MM.1S (cell line): Measurements from ENCODE around the gene HYCC2.

Experiments
- DNase-seq: peaks from one replicate; pipeline ENCODE4 v3.0.0-alpha.2; 2015
- H2AFZ ChIP-seq: fragments of 300-600 bp; sonication (generic); 2 replicates; pipeline ENCODE4 v1.6.0; 2016; ENCODE audit warnings: antibody characterized with exemption, low read length
- H3F3A ChIP-seq: fragments of 300-600 bp; sonication (generic); 2 replicates; pipeline ENCODE4 v1.6.1; 2016; ENCODE audit warnings: mild to moderate bottlenecking, antibody characterized with exemption, low read length, moderate library complexity, mixed read lengths; ENCODE audit not compliant: insufficient read depth
- H3K27ac ChIP-seq: fragments of 300-600 bp; sonication (generic); 2 replicates; pipeline ENCODE4 v1.5.1; 2016; ENCODE audit warnings: mild to moderate bottlenecking, low read length
- H3K27me3 ChIP-seq: fragments of 300-600 bp; sonication (generic); replicated peaks from 2 replicates; pipeline ENCODE4 v1.6.0; 2016; ENCODE audit warnings: low read length; ENCODE audit not compliant: insufficient read depth
- H3K36me3 ChIP-seq: fragments of 300-600 bp; sonication (generic); replicated peaks from 2 replicates; pipeline ENCODE4 v1.6.1; 2016; ENCODE audit warnings: mild to moderate bottlenecking, low read length, mixed read lengths; ENCODE audit not compliant: insufficient read depth
- H3K4me1 ChIP-seq: fragments of 300-600 bp; sonication (generic); 2 replicates; pipeline ENCODE4 v1.6.1; 2016; ENCODE audit warnings: low read length, mixed read lengths
- H3K4me2 ChIP-seq: fragments of 300-600 bp; sonication (generic); 2 replicates; pipeline ENCODE4 v1.6.0; 2016; ENCODE audit warnings: low read depth, low read length
- H3K4me3 ChIP-seq: fragments of 300-600 bp; sonication (generic); 2 replicates; pipeline ENCODE4 v1.5.1; 2016; ENCODE audit warnings: low read length, mixed read lengths
- H3K79me2 ChIP-seq: fragments of 300-600 bp; sonication (generic); 2 replicates; pipeline ENCODE4 v1.6.1; 2016; ENCODE audit warnings: mixed run types, low read length, mixed read lengths
- H3K9ac ChIP-seq: fragments of 300-600 bp; sonication (generic); 2 replicates; pipeline ENCODE4 v1.6.1; 2016; ENCODE audit warnings: low read length, mixed read lengths
- H3K9me2 ChIP-seq: fragments of 300-600 bp; sonication (generic); replicated peaks from 2 replicates; pipeline ENCODE4 v1.6.1; 2016; ENCODE audit warnings: mild to moderate bottlenecking, low read length, mixed read lengths; ENCODE audit not compliant: insufficient read depth
- H3K9me3 ChIP-seq: fragments of 300-600 bp; sonication (generic); replicated peaks from 2 replicates; pipeline ENCODE4 v1.6.1; 2016; ENCODE audit warnings: mild to moderate bottlenecking, low read length, mixed read lengths; ENCODE audit not compliant: insufficient read depth
- H4K20me1 ChIP-seq: fragments of 300-600 bp; sonication (generic); 2 replicates; pipeline ENCODE4 v1.6.1; 2016; ENCODE audit warnings: mild to moderate bottlenecking, low read length, moderate library complexity, mixed read lengths; ENCODE audit not compliant: insufficient read depth
- EZH2 ChIP-seq: fragments of 300-600 bp; sonication (generic); optimal IDR thresholded peaks from 2 replicates; pipeline ENCODE3; 2017; ENCODE audit warnings: low read depth, mild to moderate bottlenecking, antibody characterized with exemption, low read length, mixed read lengths
- EZH2phosphoT487 ChIP-seq: fragments of 300-600 bp; sonication (generic); IDR thresholded peaks from 2 replicates; pipeline ENCODE4 v1.6.1; 2018; ENCODE audit warnings: antibody characterized with exemption, low read length
- TF ChIP-seq, protein P1 (sequence below): fragments of 300-600 bp; sonication (generic); IDR thresholded peaks from 2 replicates; pipeline ENCODE4 v1.5.1; 2016; ENCODE audit warnings: antibody characterized with exemption, low read length, mixed read lengths

The HYCC2 gene

DNA sequence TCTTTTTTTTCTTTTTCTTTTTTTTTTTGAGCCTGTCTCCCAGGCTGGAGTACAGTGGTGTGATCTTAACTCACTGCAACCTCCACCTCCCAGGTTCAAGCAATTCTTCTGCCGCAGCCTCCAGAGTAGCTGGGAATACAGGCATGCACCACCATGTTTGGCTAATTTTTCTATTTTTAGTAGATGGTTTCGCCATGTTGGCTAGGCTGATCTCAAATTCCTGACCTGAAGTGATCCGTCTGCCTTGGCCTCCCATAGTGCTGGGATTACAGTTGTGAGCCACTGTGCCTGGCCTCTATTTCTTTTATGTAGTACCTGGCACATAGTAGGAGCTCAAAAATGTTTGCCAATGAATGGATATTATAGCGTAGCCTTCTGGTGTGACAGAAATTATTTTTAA, 37.7 kb upstream of the HYCC2 start:
- Histone ChIP-seq H2AFZ (no peak overlapping the region), H3K9me3 (no peaks in the 10 kb centered on the region), H4K20me1 (no peaks in the 10 kb centered on the region), H3K9ac (no peak overlapping the region), H3K79me2 (no peaks in the 10 kb centered on the region), H3K27me3 (no peaks in the 10 kb centered on the region), H3K36me3 (no peaks in the 10 kb centered on the region), H3K4me1 (no peaks in the 10 kb centered on the region), H3K4me2 (no peak overlapping the region), H3K27ac (no peak overlapping the region), H3K4me3 (no peak overlapping the region), H3K9me2 (no peaks in the 10 kb centered on the region), H3F3A (no peaks in the 10 kb centered on the region)
- TF ChIP-seq EZH2 = no peak
- no peak for TF ChIP-seq EZH2phosphoT487
- TF ChIP-seq, protein P1, sequence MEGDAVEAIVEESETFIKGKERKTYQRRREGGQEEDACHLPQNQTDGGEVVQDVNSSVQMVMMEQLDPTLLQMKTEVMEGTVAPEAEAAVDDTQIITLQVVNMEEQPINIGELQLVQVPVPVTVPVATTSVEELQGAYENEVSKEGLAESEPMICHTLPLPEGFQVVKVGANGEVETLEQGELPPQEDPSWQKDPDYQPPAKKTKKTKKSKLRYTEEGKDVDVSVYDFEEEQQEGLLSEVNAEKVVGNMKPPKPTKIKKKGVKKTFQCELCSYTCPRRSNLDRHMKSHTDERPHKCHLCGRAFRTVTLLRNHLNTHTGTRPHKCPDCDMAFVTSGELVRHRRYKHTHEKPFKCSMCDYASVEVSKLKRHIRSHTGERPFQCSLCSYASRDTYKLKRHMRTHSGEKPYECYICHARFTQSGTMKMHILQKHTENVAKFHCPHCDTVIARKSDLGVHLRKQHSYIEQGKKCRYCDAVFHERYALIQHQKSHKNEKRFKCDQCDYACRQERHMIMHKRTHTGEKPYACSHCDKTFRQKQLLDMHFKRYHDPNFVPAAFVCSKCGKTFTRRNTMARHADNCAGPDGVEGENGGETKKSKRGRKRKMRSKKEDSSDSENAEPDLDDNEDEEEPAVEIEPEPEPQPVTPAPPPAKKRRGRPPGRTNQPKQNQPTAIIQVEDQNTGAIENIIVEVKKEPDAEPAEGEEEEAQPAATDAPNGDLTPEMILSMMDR = no peak
- DNase-seq = no peak

DNA sequence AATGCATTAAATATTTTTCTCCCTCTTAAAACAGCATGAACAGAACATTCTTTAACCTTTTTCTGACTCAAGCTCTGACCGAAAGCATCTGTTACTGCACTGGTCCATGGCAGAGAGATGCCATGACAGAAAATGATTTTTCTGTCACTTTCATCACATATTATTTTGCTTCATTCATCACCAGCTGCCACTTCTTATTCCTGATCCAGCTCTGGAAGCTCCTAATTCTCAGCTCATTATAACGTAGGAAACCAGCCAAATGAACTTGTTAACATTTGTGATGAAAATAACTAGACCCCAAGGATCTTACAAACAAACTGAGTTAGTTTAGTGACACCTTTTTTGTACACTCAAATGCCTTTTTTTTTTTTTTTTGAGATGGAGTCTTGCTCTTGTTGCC, 36.9 kb upstream of the HYCC2 start:
- DNase-seq = no peak
- no peaks in the 10 kb centered on the region for H3F3A ChIP-seq
- TF ChIP-seq EZH2 (no peak), EZH2phosphoT487 (no peak)
- TF ChIP-seq, protein P1 = no peak
- H4K20me1 ChIP-seq = no peaks in the 10 kb centered on the region
- no peaks in the 10 kb centered on the region for H3K9me2 ChIP-seq
- H3K4me2 ChIP-seq = no peak overlapping the region
- H3K79me2 ChIP-seq = no peaks in the 10 kb centered on the region
- H3K9ac ChIP-seq = no peak overlapping the region
- no peaks in the 10 kb centered on the region for H3K36me3 ChIP-seq
- H2AFZ ChIP-seq = no peak overlapping the region
- no peaks in the 10 kb centered on the region for H3K27me3 ChIP-seq
- H3K4me3 ChIP-seq = no peak overlapping the region
- no peak overlapping the region for H3K27ac ChIP-seq
- H3K4me1 ChIP-seq = no peaks in the 10 kb centered on the region
- no peaks in the 10 kb centered on the region for H3K9me3 ChIP-seq

DNA sequence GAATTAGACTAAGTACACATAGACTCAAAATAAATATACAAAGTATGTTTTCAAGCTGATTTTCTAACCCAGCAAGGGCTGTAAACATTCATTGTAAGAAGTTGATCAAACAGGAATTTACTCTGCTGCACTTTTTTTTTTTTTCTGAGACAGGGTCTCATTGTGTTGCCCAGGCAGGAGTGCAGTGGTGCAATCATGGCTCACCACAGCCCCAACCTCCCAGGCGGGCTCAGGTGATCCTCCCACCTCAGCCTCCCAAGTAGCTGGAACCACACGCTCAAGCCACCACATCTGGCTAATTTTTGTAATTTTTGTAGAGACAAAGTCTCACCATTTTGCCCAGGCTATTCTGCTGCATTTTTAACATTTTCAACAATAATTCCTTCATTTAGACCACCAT, 36.2 kb upstream of the HYCC2 start:
- H3K9ac ChIP-seq = no peak overlapping the region
- no peaks in the 10 kb centered on the region for H3K4me1 ChIP-seq
- H2AFZ ChIP-seq = no peak overlapping the region
- H3K27ac ChIP-seq = no peak overlapping the region
- no peak overlapping the region for H3K4me2 ChIP-seq
- no peaks in the 10 kb centered on the region for H3K79me2 ChIP-seq
- DNase-seq = no peak
- H3K36me3 ChIP-seq = no peaks in the 10 kb centered on the region
- no peak overlapping the region for H3K4me3 ChIP-seq
- TF ChIP-seq EZH2 (no peak), EZH2phosphoT487 (no peak)
- TF ChIP-seq, protein P1 = no peak
- no peaks in the 10 kb centered on the region for H4K20me1 ChIP-seq
- H3K9me3 ChIP-seq = no peaks in the 10 kb centered on the region
- H3F3A ChIP-seq = no peaks in the 10 kb centered on the region
- H3K27me3 ChIP-seq = no peaks in the 10 kb centered on the region
- H3K9me2 ChIP-seq = no peaks in the 10 kb centered on the region
